Prostate gland (tissue), 2 donors: ENCODE data around the gene MT2A.

Experiments used
- CTCF ChIP-seq, 4 experiments: fragments of 200-600 bp in 2 of 4; fragments of 450-650 bp in 2 of 4; sonication (generic) in 2 of 4; IDR thresholded peaks; 1 replicate in 3 of 4; 2 replicates in 1 of 4; pipeline ENCODE4 v1.5.1; 2016 to 2019; ENCODE audit warnings: antibody characterized with exemption in 4 of 4, mild to moderate bottlenecking in 2 of 4, moderate library complexity in 2 of 4
- POLR2A ChIP-seq: fragments of 450-650 bp; IDR thresholded peaks from one replicate; pipeline ENCODE4 v1.6.1; 2016; ENCODE audit warnings: antibody characterized with exemption, mild to moderate bottlenecking
- POLR2AphosphoS5 ChIP-seq: sonication (generic); formaldehyde crosslinking; IDR thresholded peaks from one replicate; pipeline ENCODE4 v1.6.1; 2017; ENCODE audit warnings: antibody characterized with exemption

- no peak for TF ChIP-seq CTCF (IDR thresholded peaks at IDR 0.05)
- no peak for TF ChIP-seq POLR2A
- no peak for TF ChIP-seq POLR2AphosphoS5
Measured at GRCh38 chr16:56593573-56594291, 14.7 kb upstream of the MT2A start.
